Esophagus (tissue), 2 donors: ENCODE measurements around the gene UBL3. TPM values are rescaled to one million over a fixed set of nuclear protein-coding genes. Genes with fewer than 3 reads are reported as not detected.

ENCODE experiments used
- H3K27ac ChIP-seq, 2 donors: one replicate each; pipeline ENCODE4 v1.5.1; 2013; ENCODE audit warnings: low read depth in 2 of 2, mild to moderate bottlenecking in 2 of 2, inconsistent platforms in 1 of 2, low read length in 1 of 2, moderate library complexity in 1 of 2
- H3K27me3 ChIP-seq, 2 donors: one replicate each; pipeline ENCODE4 v1.6.1; 2013; ENCODE audit warnings: low read length in 2 of 2, control low read depth in 1 of 2, mild to moderate bottlenecking in 1 of 2; ENCODE audit not compliant: insufficient read depth in 2 of 2, control insufficient read depth in 1 of 2
- H3K36me3 ChIP-seq, 2 donors: one replicate each; pipeline ENCODE4 v1.6.1; 2013; ENCODE audit warnings: low read length in 1 of 2; ENCODE audit not compliant: control insufficient read depth in 2 of 2, insufficient read depth in 2 of 2
- H3K4me1 ChIP-seq, 2 donors: one replicate each; pipeline ENCODE4 v1.6.1; 2013; ENCODE audit warnings: low read length in 1 of 2; ENCODE audit not compliant: control insufficient read depth in 2 of 2, insufficient read depth in 2 of 2
- H3K4me3 ChIP-seq, 2 donors: one replicate each; pipeline ENCODE4 v1.5.1; 2013; ENCODE audit warnings: low read length in 2 of 2, mild to moderate bottlenecking in 2 of 2, low read depth in 1 of 2, moderate library complexity in 1 of 2
- H3K9me3 ChIP-seq, 2 donors: one replicate each; pipeline ENCODE4 v1.6.1; 2013; ENCODE audit warnings: mild to moderate bottlenecking in 2 of 2, low read depth in 1 of 2, low read length in 1 of 2, moderate library complexity in 1 of 2; ENCODE audit not compliant: control insufficient read depth in 2 of 2, insufficient read depth in 1 of 2
- WGBS, 2 donors: extraction: QIAGEN DNeasy Blood & Tissue Kit; methylation state at CpG; one replicate each; pipeline ENCODE4 v1.1.7; 2013; 5-methylcytosine and 5-hydroxymethylcytosine counted together
- polyA plus RNA-seq, 2 donors: library from polyadenylated mRNA; stranded (reverse); fragments of 200-250 nt; gene quantifications; one replicate each; pipeline ENCODE4 v1.2.3, GENCODE V29; 2013
- donor health status: healthy with polysubstance abuse.
- donor health status: Bipolar disorder and iron deficiency.

UBL3 gene
- polyA plus RNA-seq, 2 donors: 30.7 to 41.5 TPM

GRCh38 chr13:29884671-29885430 is 34.4 kb upstream of the UBL3 start:
- 61 to 63% methylated on average over 7 of the region's 7 CpGs for WGBS, 2 donors
- no peak overlapping the region for H3K27ac ChIP-seq

DNA sequence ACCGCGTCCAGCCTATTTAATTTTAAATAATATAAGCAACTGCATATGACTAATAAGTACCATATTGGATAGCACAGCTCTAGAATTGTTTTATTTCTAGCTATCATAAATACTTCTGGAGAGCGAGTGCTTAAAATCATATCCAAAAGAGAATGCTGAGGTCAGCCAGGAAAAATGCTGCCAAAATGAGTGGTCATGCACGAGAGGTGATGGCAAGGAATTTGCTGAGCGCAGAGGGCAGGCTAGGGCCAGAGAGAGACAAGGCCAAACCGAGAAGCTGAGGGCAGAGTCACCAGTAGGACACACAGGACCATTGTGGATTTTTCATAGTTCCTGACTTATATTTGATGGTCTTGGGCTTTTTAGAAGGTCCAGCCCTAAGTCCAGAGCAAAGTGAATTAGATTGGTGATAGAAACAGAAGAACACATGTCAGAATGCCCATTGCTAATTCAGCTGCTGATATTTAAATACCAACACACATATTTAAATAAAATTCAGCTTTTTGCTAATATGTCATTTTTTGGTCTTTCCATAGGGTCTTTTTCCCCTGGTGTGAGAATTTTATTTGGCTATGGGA is 33.6 kb upstream of the UBL3 start:
- Histone ChIP-seq H3K27me3 (no peaks in the 10 kb centered on the region), H3K4me1 (no peaks in the 10 kb centered on the region), H3K9me3 (no peaks in the 10 kb centered on the region), H3K4me3 (no peak overlapping the region), H3K27ac (no peak overlapping the region), H3K36me3 (no peaks in the 10 kb centered on the region)
- 77 to 79% methylated on average over 6 of the region's 6 CpGs for WGBS, 2 donors

More at GRCh38 chr13:29884671-29885430, 34.4 kb upstream of the UBL3 start:
- no peaks in the 10 kb centered on the region for H3K4me1 ChIP-seq
- H3K36me3 ChIP-seq: no peaks in the 10 kb centered on the region
- H3K4me3 ChIP-seq: no peak overlapping the region
- H3K27me3 ChIP-seq: no peaks in the 10 kb centered on the region
- H3K9me3 ChIP-seq: no peaks in the 10 kb centered on the region

DNA sequence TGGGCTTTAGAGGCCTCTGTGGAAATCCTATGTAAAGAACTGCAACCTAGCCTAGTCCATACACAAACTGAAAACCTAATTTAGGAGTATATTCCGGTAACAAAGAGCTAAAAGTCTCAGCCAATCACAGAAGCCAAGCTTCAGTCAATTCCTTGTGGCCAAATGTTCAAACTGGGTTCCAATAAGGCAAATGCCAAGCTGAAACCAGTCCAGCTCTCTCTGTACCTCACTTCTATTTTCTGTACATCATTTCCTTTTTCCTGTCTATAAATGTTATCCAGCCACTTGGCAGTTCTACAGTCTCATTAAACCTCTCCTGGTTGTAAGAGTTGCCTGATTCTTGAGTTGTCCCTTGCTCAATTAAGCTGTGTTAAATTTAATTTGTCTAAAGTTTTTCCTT is 31.7 kb upstream of the UBL3 start:
- WGBS, 2 donors: 24 to 93% methylated on average over 1 of the region's 1 CpG
- Histone ChIP-seq H3K4me1 (no peaks in the 10 kb centered on the region), H3K4me3 (no peak overlapping the region), H3K27me3 (no peaks in the 10 kb centered on the region), H3K36me3 (no peaks in the 10 kb centered on the region), H3K9me3 (no peaks in the 10 kb centered on the region), H3K27ac (no peak overlapping the region)

DNA sequence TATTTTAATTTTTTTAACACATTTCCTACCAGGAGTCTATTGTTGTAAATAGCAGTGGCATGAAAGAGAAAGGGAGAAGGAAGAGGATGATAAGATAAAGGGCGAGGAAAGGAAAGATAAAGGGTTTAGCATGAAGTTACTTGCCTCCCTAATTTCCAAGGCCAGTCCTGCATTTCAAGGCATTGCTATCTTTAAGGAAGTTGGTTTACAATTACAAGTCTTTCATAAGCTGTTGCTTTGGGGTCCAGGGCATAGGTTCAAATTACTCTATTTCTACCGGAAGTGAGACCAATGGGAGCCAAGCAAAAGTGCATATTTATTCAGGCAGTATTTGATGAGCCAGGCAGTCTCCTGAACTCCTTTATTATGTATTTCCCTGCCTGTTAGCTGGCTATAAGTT is 27.7 kb upstream of the UBL3 start:
- Histone ChIP-seq H3K4me1 (no peaks in the 10 kb centered on the region), H3K4me3 (no peak overlapping the region), H3K27ac (no peak overlapping the region), H3K27me3 (no peaks in the 10 kb centered on the region), H3K36me3 (no peaks in the 10 kb centered on the region), H3K9me3 (no peaks in the 10 kb centered on the region)
- WGBS, 2 donors: 54 to 67% methylated on average over 2 of the region's 2 CpGs

- no peaks in the 10 kb centered on the region for H3K9me3 ChIP-seq
- H3K27me3 ChIP-seq: no peaks in the 10 kb centered on the region
- H3K27ac ChIP-seq: no peak overlapping the region
- no peaks in the 10 kb centered on the region for H3K36me3 ChIP-seq
- WGBS, 2 donors: 64 to 74% methylated on average over 6 of the region's 6 CpGs
- H3K4me3 ChIP-seq: no peak overlapping the region
- H3K4me1 ChIP-seq: no peaks in the 10 kb centered on the region
Measured at GRCh38 chr13:29877456-29878078, 27.1 kb upstream of the UBL3 start.

- Histone ChIP-seq H3K9me3 (no peaks in the 10 kb centered on the region), H3K4me1 (no peaks in the 10 kb centered on the region), H3K27me3 (no peaks in the 10 kb centered on the region), H3K36me3 (no peaks in the 10 kb centered on the region), H3K4me3 (no peak overlapping the region), H3K27ac (no peak overlapping the region)
- 78 to 79% methylated on average over 3 of the region's 3 CpGs for WGBS, 2 donors
Measured at GRCh38 chr13:29875646-29876045, 25.2 kb upstream of the UBL3 start.

GRCh38 chr13:29868581-29868980 is 18.2 kb upstream of the UBL3 start:
- H3K27me3 ChIP-seq: no peaks in the 10 kb centered on the region
- 82 to 86% methylated on average over 7 of the region's 7 CpGs for WGBS, 2 donors
- no peak overlapping the region for H3K27ac ChIP-seq
- H3K36me3 ChIP-seq: no peaks in the 10 kb centered on the region
- H3K4me3 ChIP-seq: no peak overlapping the region
- no peaks in the 10 kb centered on the region for H3K9me3 ChIP-seq
- peaks cover 0 to 3% of the 10 kb centered on the region in 2 donors for H3K4me1 ChIP-seq

- WGBS, 2 donors: 67 to 69% methylated on average over 6 of the region's 6 CpGs
Measured at GRCh38 chr13:29865934-29866333, 15.5 kb upstream of the UBL3 start.

GRCh38 chr13:29861694-29862110 is 11.3 kb upstream of the UBL3 start:
- Histone ChIP-seq H3K36me3 (no peaks in the 10 kb centered on the region), H3K27me3 (no peaks in the 10 kb centered on the region), H3K27ac (no peak overlapping the region), H3K9me3 (no peaks in the 10 kb centered on the region), H3K4me1 (peaks cover 0 to 3% of the 10 kb centered on the region in 2 donors), H3K4me3 (no peak overlapping the region)
- 89 to 92% methylated on average over 8 of the region's 8 CpGs for WGBS, 2 donors

More at GRCh38 chr13:29865934-29866333, 15.5 kb upstream of the UBL3 start:
- H3K27me3 ChIP-seq: no peaks in the 10 kb centered on the region
- peaks cover 0 to 3% of the 10 kb centered on the region in 2 donors for H3K4me1 ChIP-seq
- H3K4me3 ChIP-seq: no peak overlapping the region
- H3K27ac ChIP-seq: no peak overlapping the region
- no peaks in the 10 kb centered on the region for H3K9me3 ChIP-seq
- H3K36me3 ChIP-seq: no peaks in the 10 kb centered on the region
